HCT116 (cell line): ENCODE results near the gene CARMIL1.

ENCODE experiments used
- EZH2phosphoT487 ChIP-seq: fragments of 200-600 bp; IDR thresholded peaks from 2 replicates; pipeline ENCODE4 v1.6.1; 2018; ENCODE audit warnings: antibody characterized with exemption, borderline replicate concordance
- JUND ChIP-seq: IDR thresholded peaks from 2 replicates; pipeline ENCODE4 v1.6.1; 2012
- POLR2A ChIP-seq: IDR thresholded peaks from 2 replicates; pipeline ENCODE4 v1.7.0; 2011; ENCODE audit warnings: borderline replicate concordance; ENCODE audit not compliant: insufficient read depth, insufficient read length; ENCODE audit errors: extremely low read depth
- POLR2AphosphoS5 ChIP-seq: IDR thresholded peaks from 2 replicates; pipeline ENCODE4 v1.6.1; 2011; ENCODE audit warnings: mild to moderate bottlenecking, low read depth, low read length, moderate library complexity
- SIN3A ChIP-seq: IDR thresholded peaks from 2 replicates; pipeline ENCODE4 v1.6.1; 2012; ENCODE audit warnings: low read depth
- ZFX ChIP-seq: fragments of 450-650 bp; IDR thresholded peaks from 2 replicates; pipeline ENCODE4 v1.6.1; 2017
- ZNF274 ChIP-seq: fragments of 200-500 bp; sonication (Bioruptor generic); IDR thresholded peaks from 2 replicates; pipeline ENCODE4 v1.6.1; 2014; ENCODE audit warnings: mild to moderate bottlenecking, low read depth, low read length, inconsistent platforms
- TF ChIP-seq, protein P1 (sequence below), 3 experiments: fragments of 200-600 bp in 1 of 3; sonication (generic) in 1 of 3; IDR thresholded peaks in 2 of 3; conservative IDR thresholded peaks in 1 of 3; 2 replicates each; pipeline ENCODE4 v1.5.1; 2012 to 2017; ENCODE audit warnings: low read depth in 2 of 3, low read length in 2 of 3, antibody characterized with exemption in 1 of 3, borderline replicate concordance in 1 of 3, control low read depth in 1 of 3, mild to moderate bottlenecking in 1 of 3, mixed read lengths in 1 of 3, mixed run types in 1 of 3, moderate library complexity in 1 of 3; ENCODE audit not compliant: insufficient read depth in 1 of 3
- TF ChIP-seq, protein P2 (sequence below): IDR thresholded peaks from 2 replicates; pipeline ENCODE4 v1.6.1; 2012; ENCODE audit warnings: low read depth

DNA sequence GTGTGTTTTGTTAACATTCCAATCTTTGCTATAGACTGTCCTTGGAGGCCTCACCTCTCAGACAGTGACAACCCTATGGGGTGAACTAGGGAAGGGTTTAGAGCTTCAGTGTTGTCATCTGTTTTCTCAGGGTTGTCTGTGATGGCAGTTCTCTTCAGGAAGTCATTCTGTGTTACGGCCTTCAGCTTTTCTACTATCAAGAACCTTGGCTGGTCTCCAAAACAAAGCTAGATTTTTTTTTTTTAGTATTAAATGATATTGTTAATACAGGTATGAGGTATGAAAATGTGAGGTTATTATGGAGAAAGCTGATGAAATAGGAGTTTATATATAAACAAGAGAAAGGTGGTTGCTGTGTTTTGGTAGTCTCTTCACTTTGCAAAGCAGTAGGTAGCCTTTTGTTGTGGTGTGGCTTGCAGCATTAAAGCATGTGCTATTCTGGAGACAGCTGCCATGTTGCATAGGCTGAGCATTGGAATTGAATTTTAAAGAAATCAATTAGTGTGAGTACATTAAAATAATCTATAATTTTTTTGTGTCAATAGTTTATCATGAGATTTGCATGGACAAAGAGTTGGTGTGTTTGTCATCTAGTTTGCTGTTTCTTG, 162.6 kb downstream of the CARMIL1 start:
- TF ChIP-seq, protein P1, sequence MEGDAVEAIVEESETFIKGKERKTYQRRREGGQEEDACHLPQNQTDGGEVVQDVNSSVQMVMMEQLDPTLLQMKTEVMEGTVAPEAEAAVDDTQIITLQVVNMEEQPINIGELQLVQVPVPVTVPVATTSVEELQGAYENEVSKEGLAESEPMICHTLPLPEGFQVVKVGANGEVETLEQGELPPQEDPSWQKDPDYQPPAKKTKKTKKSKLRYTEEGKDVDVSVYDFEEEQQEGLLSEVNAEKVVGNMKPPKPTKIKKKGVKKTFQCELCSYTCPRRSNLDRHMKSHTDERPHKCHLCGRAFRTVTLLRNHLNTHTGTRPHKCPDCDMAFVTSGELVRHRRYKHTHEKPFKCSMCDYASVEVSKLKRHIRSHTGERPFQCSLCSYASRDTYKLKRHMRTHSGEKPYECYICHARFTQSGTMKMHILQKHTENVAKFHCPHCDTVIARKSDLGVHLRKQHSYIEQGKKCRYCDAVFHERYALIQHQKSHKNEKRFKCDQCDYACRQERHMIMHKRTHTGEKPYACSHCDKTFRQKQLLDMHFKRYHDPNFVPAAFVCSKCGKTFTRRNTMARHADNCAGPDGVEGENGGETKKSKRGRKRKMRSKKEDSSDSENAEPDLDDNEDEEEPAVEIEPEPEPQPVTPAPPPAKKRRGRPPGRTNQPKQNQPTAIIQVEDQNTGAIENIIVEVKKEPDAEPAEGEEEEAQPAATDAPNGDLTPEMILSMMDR (IDR thresholded peaks at IDR 0.05 in 2 of 3, conservative IDR thresholded peaks at IDR 0.05 in 1 of 3; ENCODE audit: borderline replicate concordance in 1 of 3, insufficient read depth in 1 of 3, low read depth in 2 of 3, low read length in 2 of 3), result no peak
- TF ChIP-seq ZNF274 (no peak), POLR2AphosphoS5 (no peak), ZFX (no peak), JUND (no peak), EZH2phosphoT487 (no peak), POLR2A (no peak), SIN3A (no peak)
- TF ChIP-seq, protein P2, sequence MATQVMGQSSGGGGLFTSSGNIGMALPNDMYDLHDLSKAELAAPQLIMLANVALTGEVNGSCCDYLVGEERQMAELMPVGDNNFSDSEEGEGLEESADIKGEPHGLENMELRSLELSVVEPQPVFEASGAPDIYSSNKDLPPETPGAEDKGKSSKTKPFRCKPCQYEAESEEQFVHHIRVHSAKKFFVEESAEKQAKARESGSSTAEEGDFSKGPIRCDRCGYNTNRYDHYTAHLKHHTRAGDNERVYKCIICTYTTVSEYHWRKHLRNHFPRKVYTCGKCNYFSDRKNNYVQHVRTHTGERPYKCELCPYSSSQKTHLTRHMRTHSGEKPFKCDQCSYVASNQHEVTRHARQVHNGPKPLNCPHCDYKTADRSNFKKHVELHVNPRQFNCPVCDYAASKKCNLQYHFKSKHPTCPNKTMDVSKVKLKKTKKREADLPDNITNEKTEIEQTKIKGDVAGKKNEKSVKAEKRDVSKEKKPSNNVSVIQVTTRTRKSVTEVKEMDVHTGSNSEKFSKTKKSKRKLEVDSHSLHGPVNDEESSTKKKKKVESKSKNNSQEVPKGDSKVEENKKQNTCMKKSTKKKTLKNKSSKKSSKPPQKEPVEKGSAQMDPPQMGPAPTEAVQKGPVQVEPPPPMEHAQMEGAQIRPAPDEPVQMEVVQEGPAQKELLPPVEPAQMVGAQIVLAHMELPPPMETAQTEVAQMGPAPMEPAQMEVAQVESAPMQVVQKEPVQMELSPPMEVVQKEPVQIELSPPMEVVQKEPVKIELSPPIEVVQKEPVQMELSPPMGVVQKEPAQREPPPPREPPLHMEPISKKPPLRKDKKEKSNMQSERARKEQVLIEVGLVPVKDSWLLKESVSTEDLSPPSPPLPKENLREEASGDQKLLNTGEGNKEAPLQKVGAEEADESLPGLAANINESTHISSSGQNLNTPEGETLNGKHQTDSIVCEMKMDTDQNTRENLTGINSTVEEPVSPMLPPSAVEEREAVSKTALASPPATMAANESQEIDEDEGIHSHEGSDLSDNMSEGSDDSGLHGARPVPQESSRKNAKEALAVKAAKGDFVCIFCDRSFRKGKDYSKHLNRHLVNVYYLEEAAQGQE, result no peak
